ENCODE measurements around the gene ERBB3.

The ERBB3 gene

DNA sequence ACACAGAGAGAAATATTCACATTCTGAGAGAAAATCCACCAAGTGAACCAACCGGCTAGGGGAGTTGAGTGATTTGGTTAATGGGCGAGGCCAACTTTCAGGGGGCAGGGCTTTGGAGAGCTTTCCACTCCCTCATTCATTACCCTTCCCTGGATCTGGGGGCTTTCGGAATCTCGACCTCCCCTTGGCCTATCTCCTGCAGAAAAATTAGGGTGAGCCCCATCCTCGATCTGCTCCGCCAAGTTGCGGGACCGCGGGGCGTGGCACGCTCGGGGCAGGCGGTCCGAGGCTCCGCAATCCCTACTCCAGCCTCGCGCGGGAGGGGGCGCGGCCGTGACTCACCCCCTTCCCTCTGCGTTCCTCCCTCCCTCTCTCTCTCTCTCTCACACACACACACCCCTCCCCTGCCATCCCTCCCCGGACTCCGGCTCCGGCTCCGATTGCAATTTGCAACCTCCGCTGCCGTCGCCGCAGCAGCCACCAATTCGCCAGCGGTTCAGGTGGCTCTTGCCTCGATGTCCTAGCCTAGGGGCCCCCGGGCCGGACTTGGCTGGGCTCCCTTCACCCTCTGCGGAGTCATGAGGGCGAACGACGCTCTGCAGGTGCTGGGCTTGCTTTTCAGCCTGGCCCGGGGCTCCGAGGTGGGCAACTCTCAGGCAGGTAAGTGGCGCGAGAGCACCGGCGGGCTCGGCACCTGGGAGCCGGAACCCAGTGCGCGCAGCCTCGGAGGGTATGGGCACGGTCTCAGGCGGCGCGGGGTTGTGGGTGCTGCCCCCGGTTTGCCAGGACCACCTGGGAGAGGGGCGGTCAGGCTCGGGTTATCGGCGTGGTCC, at the start of gene ERBB3:
Gene ERBB3, plus strand, starts transcription at position 443 of the 833 bp plus-strand sequence. Its CDS starts 136 bp downstream, at position 579.
- FAIRE-seq (no peak), DNase-seq (ENCODE audit: insufficient read length, low spot score) (peak; percentile 52)
- no peak for TF ChIP-seq CTCF (IDR thresholded peaks at IDR 0.05; ENCODE audit: insufficient read depth, missing control alignments)

GRCh38 chr12:56031987-56032386, 48.0 kb upstream of the ERBB3 start:
- no peak for TF ChIP-seq CTCF (IDR thresholded peaks at IDR 0.05; ENCODE audit: insufficient read depth, missing control alignments)
- no peak for FAIRE-seq
- no peak for DNase-seq (ENCODE audit: insufficient read length, low spot score)

DNA sequence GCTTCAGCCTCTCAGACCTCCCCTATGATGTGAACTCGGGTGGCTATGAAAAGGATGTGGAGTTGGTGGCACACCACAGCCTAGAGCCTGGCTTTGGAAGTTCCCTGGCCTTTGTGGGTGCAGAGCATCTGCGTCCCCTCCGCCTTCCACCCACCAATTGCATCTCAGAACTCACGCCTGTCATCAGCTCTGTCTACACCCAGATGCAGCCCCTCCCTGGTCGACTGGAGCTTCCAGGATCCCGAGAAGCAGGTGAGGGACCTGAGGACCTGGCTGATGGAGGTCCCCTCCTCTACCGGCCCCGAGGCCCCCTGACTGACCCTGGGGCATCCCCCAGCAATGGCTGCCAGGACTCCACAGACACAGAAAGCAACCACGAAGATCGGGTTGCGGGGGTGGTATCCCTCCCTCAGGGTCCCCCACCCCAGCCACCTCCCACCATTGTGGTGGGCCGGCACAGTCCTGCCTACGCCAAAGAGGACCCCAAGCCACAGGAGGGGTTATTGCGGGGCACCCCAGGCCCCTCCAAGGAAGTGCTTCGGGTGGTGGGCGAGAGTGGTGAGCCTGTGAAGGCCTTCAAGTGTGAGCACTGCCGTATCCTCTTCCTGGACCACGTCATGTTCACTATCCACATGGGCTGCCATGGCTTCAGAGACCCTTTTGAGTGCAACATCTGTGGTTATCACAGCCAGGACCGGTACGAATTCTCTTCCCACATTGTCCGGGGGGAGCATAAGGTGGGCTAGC, 45.2 kb upstream of the ERBB3 start:
- no peak for FAIRE-seq
- no peak for DNase-seq (ENCODE audit: insufficient read length, low spot score)

DNA sequence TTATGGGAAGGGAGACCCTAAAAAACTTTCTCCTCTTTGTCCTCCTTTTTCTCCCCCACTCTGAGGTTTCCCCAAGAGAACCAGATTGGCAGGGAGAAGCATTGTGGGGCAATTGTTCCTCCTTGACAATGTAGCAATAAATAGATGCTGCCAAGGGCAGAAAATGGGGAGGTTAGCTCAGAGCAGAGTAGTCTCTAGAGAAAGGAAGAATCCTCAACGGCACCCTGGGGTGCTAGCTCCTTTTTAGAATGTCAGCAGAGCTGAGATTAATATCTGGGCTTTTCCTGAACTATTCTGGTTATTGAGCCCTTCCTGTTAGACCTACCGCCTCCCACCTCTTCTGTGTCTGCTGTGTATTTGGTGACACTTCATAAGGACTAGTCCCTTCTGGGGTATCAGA, 42.8 kb upstream of the ERBB3 start:
- no peak for FAIRE-seq
- DNase-seq (ENCODE audit: insufficient read length, low spot score): no peak
- no peak for TF ChIP-seq CTCF (IDR thresholded peaks at IDR 0.05; ENCODE audit: insufficient read depth, missing control alignments)

More for the DNA sequence above, 45.2 kb upstream of the ERBB3 start:
- no peak for TF ChIP-seq CTCF (IDR thresholded peaks at IDR 0.05; ENCODE audit: insufficient read depth, missing control alignments)

- DNase-seq (ENCODE audit: insufficient read length, low spot score) (no peak), FAIRE-seq (no peak)
- TF ChIP-seq CTCF (IDR thresholded peaks at IDR 0.05; ENCODE audit: insufficient read depth, missing control alignments): no peak
Observed at GRCh38 chr12:56038022-56038655, 41.8 kb upstream of the ERBB3 start.

- TF ChIP-seq CTCF (IDR thresholded peaks at IDR 0.05; ENCODE audit: insufficient read depth, missing control alignments): no peak
- DNase-seq (ENCODE audit: insufficient read length, low spot score): no peak
- FAIRE-seq: no peak
Observed at GRCh38 chr12:56040151-56040550, 39.8 kb upstream of the ERBB3 start.
